ENCODE results near the gene SMARCD3.

GRCh38 chr7:151206914-151207313 is 41.6 kb downstream of the SMARCD3 start:
- TF ChIP-seq ATF2 (IDR thresholded peaks at IDR 0.05; ENCODE audit: low read length) = no peak
- TF ChIP-seq CTCF (IDR thresholded peaks at IDR 0.05; ENCODE audit: control extremely low read depth in 1 of 3, insufficient read depth in 1 of 3, low read depth in 1 of 3, low read length in 3 of 3) = no peak
- TF ChIP-seq CBX5 (IDR thresholded peaks at IDR 0.05; ENCODE audit: low read depth, low read length) = no peak
- TF ChIP-seq KDM4A (IDR thresholded peaks at IDR 0.05; ENCODE audit: low read depth, low read length, severe bottlenecking) = no peak
- no peak for TF ChIP-seq RFX5 (IDR thresholded peaks at IDR 0.05; ENCODE audit: borderline replicate concordance, low read depth, low read length)
- no peak for TF ChIP-seq ZNF274 (IDR thresholded peaks at IDR 0.05; ENCODE audit: borderline replicate concordance, extremely low read depth, low read length)
- no peak for TF ChIP-seq SP2 (IDR thresholded peaks at IDR 0.05; ENCODE audit: low read length)
- TF ChIP-seq EGR1 (IDR thresholded peaks at IDR 0.05; ENCODE audit: borderline replicate concordance, low read depth, low read length) = no peak
- no peak for TF ChIP-seq POLR2A (IDR thresholded peaks at IDR 0.05; ENCODE audit: control extremely low read depth in 1 of 2, low read depth in 2 of 2, low read length in 2 of 2)
- TF ChIP-seq HDAC6 (IDR thresholded peaks at IDR 0.05; ENCODE audit: low read depth, low read length) = no peak
- TF ChIP-seq GTF2F1 (IDR thresholded peaks at IDR 0.05; ENCODE audit: borderline replicate concordance, low read depth, low read length) = no peak

Measured in H1 (cell line).